ENCODE data around the gene SHKBP1. TPM values are rescaled to one million over a fixed set of nuclear protein-coding genes. Genes with fewer than 3 reads are reported as not detected.

SHKBP1 gene
- total and polyA plus RNA-seq, 2 experiments from 2014 or later, result 36.3 to 62.2 TPM

DNA sequence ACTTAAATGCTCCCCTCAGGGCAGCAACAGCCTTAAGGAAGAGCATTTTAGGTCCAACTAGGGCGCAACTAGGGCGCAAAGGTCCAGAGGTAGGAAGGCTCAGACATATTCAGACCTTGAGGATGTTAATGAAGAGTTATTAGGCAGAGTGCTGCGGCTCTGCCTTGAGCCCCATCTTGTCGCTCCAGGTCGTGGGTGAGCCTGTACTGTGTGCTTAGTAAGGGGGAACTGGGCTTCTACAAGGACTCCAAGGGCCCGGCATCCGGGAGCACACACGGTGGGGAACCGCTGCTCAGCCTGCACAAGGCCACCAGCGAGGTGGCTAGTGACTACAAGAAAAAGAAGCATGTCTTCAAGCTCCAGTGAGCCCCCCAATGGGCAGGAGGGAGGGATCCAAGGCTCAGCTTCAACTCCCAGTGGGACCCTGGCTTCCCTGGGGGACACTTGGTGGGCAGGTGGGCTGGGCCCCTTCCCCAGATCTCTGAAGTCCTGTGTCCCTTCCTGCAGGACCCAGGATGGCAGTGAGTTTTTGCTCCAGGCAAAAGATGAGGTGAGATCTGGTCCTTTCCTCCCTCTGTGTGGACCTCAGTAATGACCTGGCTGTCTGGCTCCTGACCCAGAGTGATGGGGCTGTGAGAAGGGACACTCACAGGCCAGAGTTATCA, 4.7 kb upstream of the SHKBP1 start:
- 0 out of 2 replicates have a peak, but pooled peaks cover 4% of the 10 kb centered on the region for H3F3A ChIP-seq (ENCODE audit: insufficient read depth)
- WGBS, 2 experiments (ENCODE audit: low coverage in 1 of 2, low lambda C conversion rate in 2 of 2, missing lambda C conversion rate in 2 of 2), result 74 to 76% methylated on average over 8 to 10 of the region's 10 CpGs
- DNase-seq, result no peak
- H3K4me3 ChIP-seq, result no peak overlapping the region
- H3K9ac ChIP-seq, result no peak overlapping the region
- in situ Hi-C loops (cut with MboI), result no loop called here
- no peaks in the 10 kb centered on the region for H3K9me2 ChIP-seq (ENCODE audit: insufficient read depth)
- H3K4me1 ChIP-seq (ENCODE audit: insufficient read depth), result no peaks in the 10 kb centered on the region
- no peak overlapping the region for H2AFZ ChIP-seq
- no peaks in the 10 kb centered on the region for H4K20me1 ChIP-seq (ENCODE audit: insufficient read depth)
- H3K27me3 ChIP-seq (replicated peaks; ENCODE audit: insufficient read depth), result no peaks in the 10 kb centered on the region
- no peaks in the 10 kb centered on the region for H3K79me2 ChIP-seq (ENCODE audit: insufficient read depth)
- no peak overlapping the region for H3K27ac ChIP-seq
- no peaks in the 10 kb centered on the region for H3K36me3 ChIP-seq (ENCODE audit: low read depth)
- no peak for TF ChIP-seq EZH2 (IDR thresholded peaks at IDR 0.05; ENCODE audit: insufficient read depth, poor library complexity, severe bottlenecking)
- TF ChIP-seq EZH2phosphoT487 (IDR thresholded peaks at IDR 0.05; ENCODE audit: insufficient read depth, low read depth), result no peak
- no peaks in the 10 kb centered on the region for H3K9me3 ChIP-seq (ENCODE audit: low read depth)
- no peak overlapping the region for H3K4me2 ChIP-seq (ENCODE audit: unreplicated experiment)

DNA sequence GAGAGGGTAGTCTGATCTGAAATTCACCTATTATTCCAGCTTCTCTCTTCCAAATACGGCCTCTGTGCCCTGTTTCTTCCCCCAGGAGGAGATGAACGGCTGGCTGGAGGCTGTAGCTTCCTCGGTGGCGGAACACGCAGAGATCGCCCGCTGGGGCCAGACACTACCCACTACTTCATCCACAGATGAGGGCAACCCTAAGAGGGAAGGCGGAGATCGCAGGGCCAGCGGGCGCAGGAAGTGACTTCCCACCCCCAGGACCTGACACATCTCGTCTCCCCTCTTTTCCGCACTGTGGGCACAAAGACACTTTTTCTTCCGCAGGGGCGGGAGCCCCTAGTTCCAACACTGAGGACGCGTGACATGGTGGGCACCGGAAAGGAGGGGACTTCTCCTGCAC, 1.3 kb upstream of the SHKBP1 start:
- Histone ChIP-seq H4K20me1 (ENCODE audit: insufficient read depth) (no peaks in the 10 kb centered on the region), H3K4me3 (no peak overlapping the region), H3K4me1 (ENCODE audit: insufficient read depth) (peaks cover 6% of the 10 kb centered on the region), H3K79me2 (ENCODE audit: insufficient read depth) (no peaks in the 10 kb centered on the region), H3F3A (ENCODE audit: insufficient read depth) (no peaks in the 10 kb centered on the region), H3K9ac (no peak overlapping the region), H3K9me3 (ENCODE audit: low read depth) (no peaks in the 10 kb centered on the region), H3K4me2 (ENCODE audit: unreplicated experiment) (no peak overlapping the region), H2AFZ (no peak overlapping the region), H3K36me3 (ENCODE audit: low read depth) (no peaks in the 10 kb centered on the region), H3K9me2 (ENCODE audit: insufficient read depth) (no peaks in the 10 kb centered on the region), H3K27me3 (replicated peaks; ENCODE audit: insufficient read depth) (no peaks in the 10 kb centered on the region), H3K27ac (no peak overlapping the region)
- 87 to 88% methylated on average over 18 of the region's 18 CpGs for WGBS, 2 experiments (ENCODE audit: low coverage in 1 of 2, low lambda C conversion rate in 2 of 2, missing lambda C conversion rate in 2 of 2)
- in situ Hi-C loops (cut with MboI), result no loop called here
- no peak for DNase-seq
- TF ChIP-seq EZH2phosphoT487 (IDR thresholded peaks at IDR 0.05; ENCODE audit: insufficient read depth, low read depth) (no peak), EZH2 (IDR thresholded peaks at IDR 0.05; ENCODE audit: insufficient read depth, poor library complexity, severe bottlenecking) (no peak)

DNA sequence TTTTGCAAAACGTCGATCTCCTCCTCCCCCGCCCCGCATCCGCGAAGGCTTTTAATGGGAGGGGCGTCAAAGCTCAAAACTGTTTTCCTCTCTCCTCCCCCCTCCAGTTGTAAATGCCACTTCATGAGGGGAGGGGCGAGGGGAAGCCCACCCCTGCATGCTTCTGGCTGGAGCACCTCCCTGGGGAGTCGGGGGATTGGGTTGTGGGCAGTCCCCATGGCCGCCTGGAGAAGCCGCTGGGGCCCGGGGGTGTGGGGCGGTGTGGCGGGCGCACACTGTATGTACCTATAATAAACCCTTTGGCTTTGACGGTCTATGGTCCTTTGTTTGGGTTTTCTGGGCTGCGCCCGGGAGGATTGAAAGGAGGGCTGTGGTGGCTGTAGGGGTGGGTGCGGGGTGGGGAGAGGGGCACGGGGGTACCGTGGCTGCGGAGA, 505 bp upstream of the SHKBP1 start:
- no peaks in the 10 kb centered on the region for H3K9me2 ChIP-seq (ENCODE audit: insufficient read depth)
- 4 to 5% methylated on average over 9 to 22 of the region's 22 CpGs for WGBS, 2 experiments (ENCODE audit: low coverage in 1 of 2, low lambda C conversion rate in 2 of 2, missing lambda C conversion rate in 2 of 2)
- no peaks in the 10 kb centered on the region for H3F3A ChIP-seq (ENCODE audit: insufficient read depth)
- 0 out of 2 replicates have a peak, but pooled peaks cover 4% of the 10 kb centered on the region for H3K36me3 ChIP-seq (ENCODE audit: low read depth)
- H3K27ac ChIP-seq, result no peak overlapping the region
- no peak for TF ChIP-seq EZH2phosphoT487 (IDR thresholded peaks at IDR 0.05; ENCODE audit: insufficient read depth, low read depth)
- no peak for TF ChIP-seq EZH2 (IDR thresholded peaks at IDR 0.05; ENCODE audit: insufficient read depth, poor library complexity, severe bottlenecking)
- H2AFZ ChIP-seq, result peak overlapping the region; percentile 92
- in situ Hi-C loops (cut with MboI), result no loop called here
- DNase-seq, result no peak
- H3K4me2 ChIP-seq (ENCODE audit: unreplicated experiment), result no peak overlapping the region
- no peaks in the 10 kb centered on the region for H3K9me3 ChIP-seq (ENCODE audit: low read depth)
- no peaks in the 10 kb centered on the region for H3K27me3 ChIP-seq (replicated peaks; ENCODE audit: insufficient read depth)
- no peaks in the 10 kb centered on the region for H4K20me1 ChIP-seq (ENCODE audit: insufficient read depth)
- H3K4me3 ChIP-seq, result peak overlapping the region; percentile 90
- H3K9ac ChIP-seq, result peak overlapping the region; percentile 86; the same call in 1 of the 2 replicates
- H3K79me2 ChIP-seq (ENCODE audit: insufficient read depth), result no peaks in the 10 kb centered on the region
- H3K4me1 ChIP-seq (ENCODE audit: insufficient read depth), result peaks cover 6% of the 10 kb centered on the region

DNA sequence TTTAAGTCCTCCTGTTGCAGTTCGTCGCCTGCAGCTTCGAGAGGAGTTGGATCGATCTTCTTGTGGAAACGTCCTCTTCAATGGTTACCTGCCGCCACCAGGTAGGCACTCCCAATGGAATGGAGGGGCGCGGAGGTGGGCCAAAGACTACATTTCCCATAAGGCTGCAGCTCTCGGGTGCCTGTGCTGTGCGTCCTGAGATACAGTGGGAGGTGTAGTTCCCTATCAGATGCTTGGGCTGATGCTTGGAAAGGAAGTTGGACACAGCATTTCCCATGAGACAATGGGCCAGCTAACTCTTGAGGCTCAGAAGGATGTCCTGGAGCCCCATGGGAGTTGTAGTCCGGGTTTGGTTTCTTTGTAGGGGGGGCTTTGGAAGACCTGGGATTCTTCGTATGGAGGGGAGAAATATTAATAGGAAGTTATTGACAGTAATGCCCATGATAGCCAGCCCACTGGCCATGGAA, 1.8 kb downstream of the SHKBP1 start:
- Histone ChIP-seq H3F3A (ENCODE audit: insufficient read depth) (no peaks in the 10 kb centered on the region), H3K36me3 (ENCODE audit: low read depth) (peaks cover 4% of the 10 kb centered on the region; the same call in 1 of the 2 replicates), H3K9ac (no peak overlapping the region), H3K79me2 (ENCODE audit: insufficient read depth) (no peaks in the 10 kb centered on the region), H3K4me1 (ENCODE audit: insufficient read depth) (peaks cover 6% of the 10 kb centered on the region), H3K4me2 (ENCODE audit: unreplicated experiment) (no peak overlapping the region), H3K4me3 (no peak overlapping the region), H3K27ac (no peak overlapping the region), H2AFZ (no peak overlapping the region), H3K9me3 (ENCODE audit: low read depth) (no peaks in the 10 kb centered on the region), H3K9me2 (ENCODE audit: insufficient read depth) (no peaks in the 10 kb centered on the region), H4K20me1 (ENCODE audit: insufficient read depth) (no peaks in the 10 kb centered on the region), H3K27me3 (replicated peaks; ENCODE audit: insufficient read depth) (no peaks in the 10 kb centered on the region)
- in situ Hi-C loops (cut with MboI), result no loop called here
- TF ChIP-seq EZH2phosphoT487 (IDR thresholded peaks at IDR 0.05; ENCODE audit: insufficient read depth, low read depth) (no peak), EZH2 (IDR thresholded peaks at IDR 0.05; ENCODE audit: insufficient read depth, poor library complexity, severe bottlenecking) (no peak)
- WGBS, 2 experiments (ENCODE audit: low coverage in 1 of 2, low lambda C conversion rate in 2 of 2, missing lambda C conversion rate in 2 of 2), result 85 to 88% methylated on average over 12 of the region's 12 CpGs
- DNase-seq, result peak; percentile 28

Measured in GM23248 (cell line).